Measurements from ENCODE around the gene PRLR. TPM values are rescaled to one million over a fixed set of nuclear protein-coding genes. Genes with fewer than 3 reads are reported as not detected.

PRLR gene
- total RNA-seq, 1 donor from 2014 or later = 5.7 TPM

DNA sequence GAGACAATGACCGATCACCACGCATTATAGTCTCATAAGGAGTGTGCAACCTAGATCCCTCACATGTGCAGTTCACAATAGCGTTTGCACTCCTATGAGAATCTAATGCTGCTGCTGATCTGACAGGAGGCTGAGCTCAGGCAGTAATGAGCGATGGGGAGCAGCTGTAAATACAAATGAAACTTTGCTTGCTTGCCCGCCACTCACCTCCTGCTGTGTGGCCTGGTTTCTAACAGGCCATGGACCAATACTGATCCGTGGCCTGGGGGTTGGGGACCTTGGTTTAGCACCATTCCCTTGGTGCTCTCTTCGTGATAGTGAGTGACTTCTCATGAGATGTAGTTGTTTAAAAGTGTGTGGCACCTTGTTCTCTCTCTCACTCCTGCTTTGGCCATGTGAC, 50.2 kb downstream of the PRLR start:
- Mint-ChIP-seq H3K4me1 (ENCODE audit: low read depth) (peaks cover 5% of the 10 kb centered on the region), H3K9me3 (ENCODE audit: low read depth) (peaks cover 7% of the 10 kb centered on the region), H3K27me3 (no peaks in the 10 kb centered on the region), H3K4me3 (ENCODE audit: low read depth) (no peak overlapping the region), H3K27ac (no peak overlapping the region), H3K36me3 (ENCODE audit: insufficient read depth) (peaks cover 3% of the 10 kb centered on the region)
- TF ChIP-seq, protein P1, sequence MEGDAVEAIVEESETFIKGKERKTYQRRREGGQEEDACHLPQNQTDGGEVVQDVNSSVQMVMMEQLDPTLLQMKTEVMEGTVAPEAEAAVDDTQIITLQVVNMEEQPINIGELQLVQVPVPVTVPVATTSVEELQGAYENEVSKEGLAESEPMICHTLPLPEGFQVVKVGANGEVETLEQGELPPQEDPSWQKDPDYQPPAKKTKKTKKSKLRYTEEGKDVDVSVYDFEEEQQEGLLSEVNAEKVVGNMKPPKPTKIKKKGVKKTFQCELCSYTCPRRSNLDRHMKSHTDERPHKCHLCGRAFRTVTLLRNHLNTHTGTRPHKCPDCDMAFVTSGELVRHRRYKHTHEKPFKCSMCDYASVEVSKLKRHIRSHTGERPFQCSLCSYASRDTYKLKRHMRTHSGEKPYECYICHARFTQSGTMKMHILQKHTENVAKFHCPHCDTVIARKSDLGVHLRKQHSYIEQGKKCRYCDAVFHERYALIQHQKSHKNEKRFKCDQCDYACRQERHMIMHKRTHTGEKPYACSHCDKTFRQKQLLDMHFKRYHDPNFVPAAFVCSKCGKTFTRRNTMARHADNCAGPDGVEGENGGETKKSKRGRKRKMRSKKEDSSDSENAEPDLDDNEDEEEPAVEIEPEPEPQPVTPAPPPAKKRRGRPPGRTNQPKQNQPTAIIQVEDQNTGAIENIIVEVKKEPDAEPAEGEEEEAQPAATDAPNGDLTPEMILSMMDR (IDR thresholded peaks at IDR 0.05; ENCODE audit: unreplicated experiment) = no peak
- DNase-seq (ENCODE audit: low spot score, unreplicated experiment) = no peak

DNA sequence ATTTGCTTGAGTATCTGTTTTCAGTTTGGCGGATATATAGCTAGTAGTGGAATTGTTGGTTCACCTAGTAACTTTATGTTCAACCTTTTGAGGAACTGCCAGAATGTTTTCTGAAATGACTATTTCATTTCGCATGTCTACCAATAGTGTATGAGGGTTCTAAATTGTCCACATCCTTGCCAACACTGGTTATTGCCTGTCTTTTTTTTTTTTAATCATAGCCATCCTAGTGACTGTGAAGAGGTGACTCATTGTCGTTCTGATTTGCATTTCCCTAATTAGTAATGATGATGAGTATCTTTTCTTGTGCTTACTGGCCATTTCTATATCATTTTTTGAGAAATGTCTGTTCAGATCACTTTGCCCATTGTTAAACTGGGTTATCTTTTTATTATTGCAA, 52.5 kb downstream of the PRLR start:
- Mint-ChIP-seq H3K36me3 (ENCODE audit: insufficient read depth) (peaks cover 3% of the 10 kb centered on the region), H3K9me3 (ENCODE audit: low read depth) (peaks cover 11% of the 10 kb centered on the region), H3K27ac (no peak overlapping the region), H3K4me3 (ENCODE audit: low read depth) (no peak overlapping the region), H3K27me3 (no peaks in the 10 kb centered on the region), H3K4me1 (ENCODE audit: low read depth) (peaks cover 5% of the 10 kb centered on the region)
- DNase-seq (ENCODE audit: low spot score, unreplicated experiment) = no peak
- TF ChIP-seq, protein P1 (IDR thresholded peaks at IDR 0.05; ENCODE audit: unreplicated experiment) = no peak

DNA sequence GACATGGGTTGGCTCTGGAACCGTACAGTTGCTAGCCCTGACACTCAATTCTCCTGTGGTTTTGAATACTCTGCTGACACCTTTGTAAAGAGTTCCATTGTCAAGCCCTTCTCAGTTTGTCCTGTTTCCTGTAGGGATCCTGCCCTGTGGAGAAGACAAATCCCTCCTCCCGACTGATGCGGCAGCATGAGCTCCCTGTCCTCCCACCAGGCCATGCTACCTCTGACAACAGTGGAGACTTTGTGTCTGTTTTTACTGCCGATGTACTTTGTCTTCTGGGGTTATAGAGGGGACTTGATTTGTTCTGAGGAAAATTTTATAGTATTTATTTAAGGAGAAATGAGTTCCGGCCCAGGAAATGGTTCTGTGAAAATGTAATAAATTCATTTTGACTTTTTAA, 57.8 kb downstream of the PRLR start:
- DNase-seq (ENCODE audit: low spot score, unreplicated experiment) = no peak
- Mint-ChIP-seq H3K27ac (no peak overlapping the region), H3K4me1 (ENCODE audit: low read depth) (peaks cover 3% of the 10 kb centered on the region), H3K4me3 (ENCODE audit: low read depth) (no peak overlapping the region), H3K27me3 (no peaks in the 10 kb centered on the region), H3K9me3 (ENCODE audit: low read depth) (peaks cover 18% of the 10 kb centered on the region), H3K36me3 (ENCODE audit: insufficient read depth) (peaks cover 4% of the 10 kb centered on the region)
- TF ChIP-seq, protein P1 (IDR thresholded peaks at IDR 0.05; ENCODE audit: unreplicated experiment) = no peak

DNA sequence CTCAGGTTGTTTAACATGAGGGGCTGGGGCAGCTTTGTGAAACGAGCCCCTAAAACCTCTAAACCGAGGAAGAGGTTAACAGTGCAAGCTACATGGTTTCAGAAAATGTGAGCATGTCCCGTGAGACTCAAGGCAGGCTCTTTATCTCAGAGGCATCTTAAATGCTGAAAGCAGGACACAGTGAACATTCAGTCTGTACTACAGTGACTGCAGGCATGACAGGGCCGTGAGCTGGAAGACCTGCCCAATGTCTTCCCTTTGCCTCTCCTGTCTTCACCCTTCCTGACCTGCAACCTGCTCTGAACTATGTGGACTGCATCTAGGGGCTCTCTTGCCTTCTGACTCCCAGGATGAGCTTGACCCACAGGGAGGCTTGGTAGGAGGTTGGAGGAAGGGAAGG, 58.3 kb downstream of the PRLR start:
- H3K36me3 Mint-ChIP-seq (ENCODE audit: insufficient read depth) = peaks cover 4% of the 10 kb centered on the region
- TF ChIP-seq, protein P1 (IDR thresholded peaks at IDR 0.05; ENCODE audit: unreplicated experiment) = no peak
- no peak overlapping the region for H3K4me3 Mint-ChIP-seq (ENCODE audit: low read depth)
- no peak overlapping the region for H3K27ac Mint-ChIP-seq
- DNase-seq (ENCODE audit: low spot score, unreplicated experiment) = no peak
- no peaks in the 10 kb centered on the region for H3K27me3 Mint-ChIP-seq
- H3K4me1 Mint-ChIP-seq (ENCODE audit: low read depth) = peaks cover 3% of the 10 kb centered on the region
- H3K9me3 Mint-ChIP-seq (ENCODE audit: low read depth) = peaks cover 22% of the 10 kb centered on the region

DNA sequence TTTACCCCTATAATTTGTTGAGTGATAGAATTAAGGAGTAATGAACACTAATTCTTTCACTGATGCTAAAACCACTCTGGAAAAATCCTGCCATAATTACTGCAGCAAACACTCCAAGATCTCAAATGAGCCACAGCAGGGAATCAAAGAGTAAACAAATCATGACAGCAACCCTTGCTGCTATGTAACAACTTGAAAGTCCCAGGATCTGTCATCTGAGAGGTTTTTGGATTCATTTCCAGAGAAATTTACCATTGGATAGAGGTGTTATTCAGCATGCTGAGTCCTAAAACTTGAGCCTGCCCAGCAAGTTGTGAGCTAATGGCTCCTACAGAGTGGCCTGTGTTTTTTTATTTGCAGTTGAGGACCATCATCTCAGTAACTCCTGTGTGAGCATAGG, 59.2 kb downstream of the PRLR start:
- peaks cover 4% of the 10 kb centered on the region for H3K36me3 Mint-ChIP-seq (ENCODE audit: insufficient read depth)
- TF ChIP-seq, protein P1 (IDR thresholded peaks at IDR 0.05; ENCODE audit: unreplicated experiment) = no peak
- H3K4me3 Mint-ChIP-seq (ENCODE audit: low read depth) = no peak overlapping the region
- peaks cover 25% of the 10 kb centered on the region for H3K9me3 Mint-ChIP-seq (ENCODE audit: low read depth)
- no peak for DNase-seq (ENCODE audit: low spot score, unreplicated experiment)
- peaks cover 3% of the 10 kb centered on the region for H3K4me1 Mint-ChIP-seq (ENCODE audit: low read depth)
- no peak overlapping the region for H3K27ac Mint-ChIP-seq
- H3K27me3 Mint-ChIP-seq = no peaks in the 10 kb centered on the region

Data from progenitor cell of endocrine pancreas (in vitro differentiated cells).